GM12891 (cell line): Measurements from ENCODE around the gene NXPH4.

Experiments used
- PAX5 ChIP-seq: IDR thresholded peaks from 2 replicates; pipeline ENCODE4 v1.6.1; 2011; ENCODE audit warnings: low read length, moderate library complexity, mild to moderate bottlenecking; ENCODE audit not compliant: insufficient read depth, severe bottlenecking
- POLR2A ChIP-seq: IDR thresholded peaks from 2 replicates; pipeline ENCODE4 v1.6.1; 2011; ENCODE audit warnings: low read depth, low read length, control low read depth
- POLR2AphosphoS5 ChIP-seq: IDR thresholded peaks from 2 replicates; pipeline ENCODE4 v1.6.1; 2011; ENCODE audit warnings: low read depth, low read length, control low read depth
- POU2F2 ChIP-seq: IDR thresholded peaks from 2 replicates; pipeline ENCODE4 v1.6.1; 2011; ENCODE audit warnings: low read depth, mild to moderate bottlenecking, control low read depth, low read length, moderate library complexity

GRCh38 chr12:57202321-57202720 is 14.3 kb upstream of the NXPH4 start:
- TF ChIP-seq POLR2A (no peak), POLR2AphosphoS5 (no peak), PAX5 (no peak), POU2F2 (no peak)
